HG02870 (cell line): ENCODE measurements around the gene APCDD1L.
"Not testable (repeated sequence)": the region's sequence is repeated elsewhere in the genome, so short reads cannot be mapped to it uniquely, and the experiment has no call there.

ENCODE experiments used
- ATAC-seq: cut with Tn5 transposase; IDR thresholded peaks from one replicate; pipeline ENCODE4 v1.9.1; 2021; ENCODE audit warnings: mild to moderate bottlenecking, moderate library complexity; ENCODE audit not compliant: unreplicated experiment

APCDD1L gene

GRCh38 chr20:58518387-58518786, 3.2 kb upstream of the APCDD1L start:
- ATAC-seq: no peak

- no peak for ATAC-seq
These were observed 622 bp downstream of the APCDD1L start for GRCh38 chr20:58514321-58515232.

DNA sequence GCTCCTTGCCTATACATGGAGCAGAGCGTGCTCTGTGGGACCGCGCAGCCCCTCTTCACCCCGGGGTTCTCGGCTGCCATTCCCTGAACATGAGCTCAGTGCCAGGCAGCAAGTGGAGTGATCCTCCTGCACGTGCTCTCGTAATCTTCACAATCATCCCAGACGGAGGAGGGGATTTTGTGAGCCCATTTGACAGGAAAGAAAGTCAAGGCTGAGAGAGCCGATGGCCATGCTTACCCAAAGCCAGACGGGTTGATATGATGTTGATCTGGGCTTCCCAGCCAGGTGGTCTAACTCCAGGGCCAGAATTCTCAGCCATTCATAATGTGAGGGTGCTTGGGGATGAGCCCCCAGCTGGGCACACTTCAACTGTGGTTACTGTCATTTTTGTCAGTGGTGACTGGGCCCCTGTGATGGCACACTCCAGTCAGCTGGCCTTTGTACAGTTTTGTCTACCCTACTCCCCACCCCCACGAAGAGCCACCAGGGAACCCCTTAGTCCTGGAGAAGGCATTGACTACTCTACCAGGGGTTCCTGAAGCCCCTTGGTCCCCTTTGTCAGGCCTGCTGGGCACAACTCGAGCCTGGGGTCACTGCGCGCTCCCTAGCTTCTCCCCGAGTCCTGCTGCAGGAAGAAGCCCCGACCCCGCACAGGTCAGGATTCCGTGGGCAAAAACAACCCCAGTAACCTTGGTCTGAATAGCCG, 1.5 kb downstream of the APCDD1L start:
- ATAC-seq: no peak

GRCh38 chr20:58512808-58513552, 2.2 kb downstream of the APCDD1L start:
- no peak for ATAC-seq

DNA sequence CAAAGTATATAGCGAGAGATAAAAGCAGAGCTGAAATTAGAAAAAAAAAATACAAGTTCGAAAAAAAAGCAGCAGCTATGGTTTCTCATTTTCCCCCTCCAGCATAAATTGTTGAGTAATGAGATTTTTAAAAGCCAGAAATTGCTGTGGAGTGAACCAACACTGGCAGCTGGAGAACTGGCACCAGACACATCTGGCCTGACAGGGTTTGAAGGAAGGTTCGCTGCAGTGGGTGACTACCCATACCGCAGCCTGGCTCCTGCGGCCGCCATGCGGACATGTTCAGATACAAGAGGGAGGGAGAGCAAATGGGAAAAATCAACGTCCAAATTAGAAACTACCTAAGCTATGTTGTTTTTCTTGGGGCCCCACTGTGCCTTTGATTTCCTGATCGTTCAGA, 3.3 kb downstream of the APCDD1L start:
- no peak for ATAC-seq

DNA sequence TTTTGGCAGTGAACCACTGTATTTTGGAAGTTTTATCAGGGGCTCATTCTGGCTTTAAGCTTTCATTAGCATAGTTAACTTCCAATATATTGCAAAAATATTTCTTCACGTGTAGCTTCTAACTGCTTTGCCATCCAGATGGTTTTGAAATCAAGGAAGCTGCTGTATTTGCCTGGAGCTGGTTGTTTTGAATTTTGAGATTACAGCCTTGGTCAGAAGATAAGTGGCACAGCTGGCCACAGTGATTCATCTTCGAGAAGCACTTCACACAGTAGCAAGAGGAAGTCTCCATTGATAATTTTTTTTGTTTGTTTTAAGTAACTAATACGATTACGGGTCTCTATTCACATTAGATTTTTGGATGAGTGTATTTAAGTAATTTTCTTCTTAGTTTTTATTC, 3.8 kb downstream of the APCDD1L start:
- ATAC-seq: no peak

DNA sequence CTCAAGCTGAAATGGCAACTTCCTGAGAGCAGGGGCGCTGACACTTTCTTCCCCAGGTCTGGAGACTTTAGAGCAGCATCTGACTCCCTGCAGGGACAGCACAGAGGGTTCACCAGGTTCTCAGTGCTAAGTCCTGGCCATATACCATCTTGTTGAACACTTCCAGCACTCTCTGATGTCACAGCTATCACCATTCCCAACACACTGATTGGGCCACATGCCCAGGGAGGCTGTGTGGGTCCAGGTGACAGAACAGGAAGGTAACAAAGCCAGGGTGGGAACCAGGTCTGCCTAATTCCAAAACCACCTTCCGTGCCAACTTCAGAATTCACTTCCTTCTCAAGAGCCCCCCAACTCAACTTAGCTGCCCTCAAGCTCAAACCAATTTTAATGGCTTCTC, 4.3 kb downstream of the APCDD1L start:
- ATAC-seq: no peak

DNA sequence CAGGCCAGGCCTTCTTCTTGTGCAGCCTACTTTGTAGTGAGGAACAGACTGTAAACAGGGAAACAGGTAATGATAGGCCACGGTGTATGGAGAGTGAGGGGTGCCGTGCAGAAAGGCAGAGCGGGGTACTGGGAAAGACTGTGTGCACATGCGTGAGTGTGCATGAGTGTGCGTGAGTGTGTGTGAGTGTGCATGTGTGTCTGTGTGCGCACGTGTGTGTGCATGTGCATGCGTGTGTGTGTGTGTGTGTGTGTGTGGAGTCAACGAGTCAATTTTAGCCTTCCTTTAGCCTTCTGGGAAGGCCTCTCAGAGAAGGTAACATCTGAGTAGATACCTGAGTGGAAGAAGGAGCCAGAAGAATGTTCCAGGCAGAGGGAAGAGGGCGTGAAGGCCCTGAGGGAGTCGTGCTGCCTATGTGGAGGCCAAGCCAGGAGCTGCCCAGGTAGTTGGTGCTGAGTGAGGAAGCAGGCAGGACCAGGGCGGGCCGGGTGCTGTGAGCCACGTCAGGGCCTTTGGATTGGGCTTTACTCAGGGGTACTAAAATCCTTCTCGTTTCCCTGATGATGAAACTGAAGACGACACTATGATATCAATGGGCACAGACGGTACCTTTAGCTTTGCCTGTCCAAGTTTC, 6.3 kb downstream of the APCDD1L start:
- no peak for ATAC-seq

DNA sequence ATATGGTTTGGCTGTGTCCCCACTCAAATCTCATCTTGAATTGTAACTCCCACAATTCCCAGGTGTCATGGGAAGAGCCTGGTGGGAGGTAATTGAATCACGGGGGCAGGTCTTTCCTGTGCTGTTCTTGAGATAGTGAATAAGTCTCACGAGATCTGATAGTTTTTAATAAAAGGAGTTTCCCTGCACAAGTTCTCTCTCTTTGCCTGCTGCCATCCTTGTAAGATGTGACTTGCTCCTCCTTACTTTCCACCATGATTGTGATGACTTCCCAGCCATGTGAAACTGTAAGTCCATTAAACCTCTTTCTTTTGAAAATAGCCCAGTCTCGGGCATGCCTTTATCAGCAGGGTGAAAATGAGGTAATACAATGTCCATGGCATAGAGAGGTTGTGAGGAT, 8.2 kb downstream of the APCDD1L start:
- not testable (repeated sequence) for ATAC-seq

- no peak for ATAC-seq
These were observed 10.6 kb downstream of the APCDD1L start for GRCh38 chr20:58504566-58504965.

DNA sequence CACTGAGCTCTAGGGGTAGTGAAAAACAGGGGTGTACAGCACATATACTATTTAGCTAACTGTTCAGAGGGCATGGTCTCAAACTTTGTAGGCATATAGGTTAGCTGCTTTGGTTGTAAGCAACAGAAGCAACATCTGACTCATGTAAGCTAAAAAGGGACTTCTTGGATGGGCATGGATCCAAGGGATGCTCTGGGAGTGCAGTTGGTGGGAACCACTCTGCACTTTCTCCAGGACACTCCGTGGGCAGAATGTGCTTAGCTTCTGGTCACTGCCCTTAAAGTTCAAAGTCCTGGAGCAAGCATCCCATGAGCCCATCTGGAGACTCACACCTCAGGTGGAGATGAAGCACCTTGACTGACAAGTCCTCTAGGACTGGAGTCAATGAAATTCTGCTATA, 11.5 kb downstream of the APCDD1L start:
- ATAC-seq: no peak

DNA sequence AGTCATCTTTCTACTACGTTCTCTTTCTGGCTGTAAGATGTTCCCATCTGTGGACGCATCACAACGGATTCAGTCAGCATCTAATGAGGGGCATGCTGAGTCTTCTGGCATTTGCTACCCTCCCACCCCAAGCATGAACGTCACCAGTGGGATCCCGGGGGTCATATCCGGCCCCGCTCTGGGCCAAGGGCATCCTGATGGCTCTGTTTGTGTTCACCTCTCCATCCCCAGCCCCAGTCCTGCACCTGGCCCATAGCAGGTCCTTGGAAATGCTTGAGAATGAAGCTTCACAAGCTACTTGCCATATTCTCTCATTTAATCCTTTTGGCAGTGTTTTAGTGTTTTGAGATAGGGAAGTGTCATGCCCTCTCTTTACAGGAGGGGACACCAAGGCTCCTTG, 14.9 kb downstream of the APCDD1L start:
- ATAC-seq: no peak

DNA sequence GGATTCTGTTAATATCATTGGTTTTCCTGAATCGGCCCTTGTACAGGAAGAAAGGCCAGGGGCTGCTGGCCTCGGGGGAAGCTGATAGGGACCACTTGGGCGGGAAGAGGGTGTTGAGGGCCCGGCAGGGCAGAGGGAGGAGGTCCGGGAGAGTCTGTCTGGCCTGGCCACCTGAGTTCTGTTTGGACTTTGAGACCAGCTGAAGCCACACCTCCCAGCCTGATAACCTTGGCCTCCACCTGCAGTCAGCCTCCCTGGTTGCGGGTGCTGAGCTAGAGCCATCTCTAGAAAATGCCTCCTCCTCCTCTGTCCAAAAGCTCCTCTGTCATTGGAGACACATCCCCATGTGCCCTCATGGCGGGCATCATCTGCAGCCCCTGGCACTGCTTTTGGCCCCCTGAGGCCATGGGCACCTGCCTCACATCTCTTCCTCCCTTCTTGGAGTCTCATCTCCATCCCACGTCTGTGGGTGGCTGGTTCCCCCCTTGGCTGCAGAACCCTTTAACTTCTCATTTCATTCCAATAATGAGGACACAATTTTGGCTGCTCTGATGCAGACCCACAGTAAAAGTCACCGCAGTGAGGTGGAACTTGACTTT, 16.6 kb downstream of the APCDD1L start:
- no peak for ATAC-seq

- no peak for ATAC-seq
These were observed 17.3 kb downstream of the APCDD1L start for GRCh38 chr20:58497724-58498469.

DNA sequence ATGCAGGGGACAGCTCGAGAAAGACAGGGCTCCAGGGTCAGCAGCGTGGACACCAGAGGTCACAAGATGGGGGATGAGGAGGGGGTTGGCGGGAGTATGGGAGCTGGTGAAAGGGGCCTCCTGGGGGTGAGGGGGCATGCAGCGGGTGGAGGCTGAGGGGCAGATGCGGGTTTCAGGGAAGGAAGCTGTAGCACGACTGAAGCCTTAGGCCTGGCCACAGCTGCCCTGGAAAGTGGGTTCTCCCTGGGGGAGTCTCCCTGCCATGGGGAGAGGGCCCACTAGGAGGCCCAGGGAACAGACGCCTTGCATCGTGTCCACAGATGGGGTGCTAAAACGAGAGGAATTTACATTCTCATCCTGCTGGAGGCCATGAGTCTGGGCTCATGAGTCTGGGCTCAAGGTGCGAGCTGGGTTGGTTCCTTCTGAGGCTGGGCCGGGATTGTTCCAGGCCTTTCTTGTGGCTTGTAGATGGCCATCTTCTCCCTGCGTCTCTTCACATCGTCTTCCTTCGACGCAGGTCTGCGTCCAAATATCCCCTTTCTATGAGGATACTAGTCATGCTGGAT, 18.0 kb downstream of the APCDD1L start:
- no peak for ATAC-seq

GRCh38 chr20:58496429-58496769, 18.8 kb downstream of the APCDD1L start:
- ATAC-seq: no peak

- ATAC-seq: no peak
These were observed 19.4 kb downstream of the APCDD1L start for GRCh38 chr20:58495623-58496428.

DNA sequence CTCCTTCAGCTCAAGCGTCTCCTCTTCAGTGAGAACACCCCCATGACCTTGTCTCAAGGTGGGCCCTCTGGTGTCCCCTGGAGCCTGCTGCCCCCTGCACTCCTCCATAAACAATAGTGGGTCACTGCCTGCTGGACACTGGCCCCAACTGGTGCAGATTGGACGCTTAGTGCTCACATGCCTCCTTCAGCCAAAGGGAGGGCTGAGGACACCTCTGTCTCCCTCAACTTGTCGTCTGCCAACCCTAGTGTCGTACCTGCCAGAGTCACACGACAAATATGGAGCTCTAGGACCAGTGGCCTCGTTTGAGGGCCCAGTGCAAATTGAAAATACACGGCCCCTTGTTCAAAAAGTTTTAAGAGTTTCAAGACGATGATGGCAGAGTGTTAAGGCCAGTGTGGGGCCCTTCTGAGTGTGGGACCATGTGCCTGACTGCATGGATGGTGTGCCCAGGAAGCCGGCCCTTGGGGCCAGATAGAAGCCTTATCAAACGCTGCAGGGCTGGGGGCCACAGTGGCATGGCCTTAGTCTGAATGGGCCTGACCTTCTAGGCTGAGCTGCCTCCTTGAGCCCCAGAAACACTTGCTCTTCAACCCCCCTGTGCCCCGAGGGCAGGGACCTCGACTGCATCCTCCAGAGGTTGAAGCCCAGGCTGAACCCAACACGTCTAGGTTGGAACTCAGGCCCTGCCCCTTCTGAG, 20.1 kb downstream of the APCDD1L start:
- ATAC-seq: no peak
